Loucy (cell line): ENCODE data around the gene MSRB2.

Experiments used
- H2AFZ ChIP-seq: fragments of 200-600 bp; sonication (generic); 2 replicates; pipeline ENCODE4 v1.6.0; 2016; ENCODE audit warnings: antibody characterized with exemption, mild to moderate bottlenecking, low read length, moderate library complexity
- H3F3A ChIP-seq: fragments of 200-600 bp; 2 replicates; pipeline ENCODE4 v1.6.0; 2016; ENCODE audit warnings: antibody characterized with exemption, low read depth, mild to moderate bottlenecking
- H3K27me3 ChIP-seq: fragments of 200-600 bp; sonication (generic); 2 replicates; pipeline ENCODE4 v1.6.1; 2014; ENCODE audit warnings: low read length, mild to moderate bottlenecking; ENCODE audit not compliant: insufficient read depth, poor library complexity, severe bottlenecking
- H3K36me3 ChIP-seq: fragments of 200-600 bp; sonication (generic); 2 replicates; pipeline ENCODE4 v1.6.1; 2016; ENCODE audit warnings: low read length; ENCODE audit not compliant: insufficient read depth
- H3K4me1 ChIP-seq: fragments of 200-600 bp; sonication (generic); 2 replicates; pipeline ENCODE4 v1.5.1; 2014; ENCODE audit warnings: low read length, mild to moderate bottlenecking; ENCODE audit not compliant: insufficient read depth, poor library complexity, severe bottlenecking
- H3K4me2 ChIP-seq: fragments of 200-600 bp; sonication (generic); 2 replicates; pipeline ENCODE4 v1.6.0; 2014; ENCODE audit warnings: antibody characterized with exemption, low read length, low read depth, mild to moderate bottlenecking; ENCODE audit not compliant: poor library complexity, severe bottlenecking
- H3K4me3 ChIP-seq: fragments of 200-600 bp; sonication (generic); 2 replicates; pipeline ENCODE4 v1.5.1; 2014; ENCODE audit warnings: low read length, mild to moderate bottlenecking, mixed read lengths; ENCODE audit not compliant: poor library complexity, severe bottlenecking
- H3K79me2 ChIP-seq: fragments of 200-600 bp; sonication (generic); 2 replicates; pipeline ENCODE4 v1.6.1; 2014; ENCODE audit warnings: low read length; ENCODE audit not compliant: insufficient read depth
- H3K9ac ChIP-seq: fragments of 200-600 bp; sonication (generic); 2 replicates; pipeline ENCODE4 v1.6.0; 2014; ENCODE audit warnings: mild to moderate bottlenecking, low read depth, low read length, moderate library complexity; ENCODE audit not compliant: poor library complexity, severe bottlenecking
- H3K9me2 ChIP-seq: fragments of 200-600 bp; sonication (generic); replicated peaks from 2 replicates; pipeline ENCODE4 v1.6.1; 2016; ENCODE audit warnings: low read depth, low read length, mixed read lengths
- H3K9me3 ChIP-seq: fragments of 200-600 bp; sonication (generic); 2 replicates; pipeline ENCODE4 v1.6.1; 2014; ENCODE audit warnings: mild to moderate bottlenecking, antibody characterized with exemption, low read length, low read depth; ENCODE audit not compliant: insufficient read depth
- H4K20me1 ChIP-seq: fragments of 200-600 bp; sonication (generic); 2 replicates; pipeline ENCODE4 v1.6.0; 2014; ENCODE audit warnings: antibody characterized with exemption, low read length, mild to moderate bottlenecking; ENCODE audit not compliant: insufficient read depth, poor library complexity, severe bottlenecking
- EZH2phosphoT487 ChIP-seq: fragments of 200-600 bp; IDR thresholded peaks from 2 replicates; pipeline ENCODE4 v1.6.1; 2018; ENCODE audit warnings: antibody characterized with exemption, mild to moderate bottlenecking, moderate library complexity, borderline replicate concordance
- TF ChIP-seq, protein P1 (sequence below): fragments of 200-600 bp; sonication (generic); conservative IDR thresholded peaks from 2 replicates; pipeline ENCODE4 v1.5.1; 2014; ENCODE audit warnings: mild to moderate bottlenecking, antibody characterized with exemption, low read length

The MSRB2 gene

DNA sequence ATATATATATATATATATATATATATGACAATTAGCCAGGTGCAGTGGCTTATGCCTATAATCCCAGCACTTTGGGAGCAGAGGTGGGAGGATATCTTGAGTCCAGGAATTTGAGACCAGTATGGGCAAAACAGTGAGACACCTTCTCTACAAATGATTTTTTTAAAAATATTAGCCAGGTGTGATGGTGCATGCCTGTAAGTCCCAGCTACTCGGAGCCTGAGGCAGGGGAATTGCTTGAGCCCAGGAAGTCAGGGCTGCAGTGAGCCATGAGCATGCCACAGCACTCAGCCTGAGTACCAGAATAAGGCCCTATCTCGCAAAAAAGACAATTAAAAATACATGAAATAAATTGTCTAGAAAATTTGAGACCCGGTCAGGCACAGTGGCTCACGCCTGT is 47.2 kb upstream of the MSRB2 start:
- TF ChIP-seq, protein P1, sequence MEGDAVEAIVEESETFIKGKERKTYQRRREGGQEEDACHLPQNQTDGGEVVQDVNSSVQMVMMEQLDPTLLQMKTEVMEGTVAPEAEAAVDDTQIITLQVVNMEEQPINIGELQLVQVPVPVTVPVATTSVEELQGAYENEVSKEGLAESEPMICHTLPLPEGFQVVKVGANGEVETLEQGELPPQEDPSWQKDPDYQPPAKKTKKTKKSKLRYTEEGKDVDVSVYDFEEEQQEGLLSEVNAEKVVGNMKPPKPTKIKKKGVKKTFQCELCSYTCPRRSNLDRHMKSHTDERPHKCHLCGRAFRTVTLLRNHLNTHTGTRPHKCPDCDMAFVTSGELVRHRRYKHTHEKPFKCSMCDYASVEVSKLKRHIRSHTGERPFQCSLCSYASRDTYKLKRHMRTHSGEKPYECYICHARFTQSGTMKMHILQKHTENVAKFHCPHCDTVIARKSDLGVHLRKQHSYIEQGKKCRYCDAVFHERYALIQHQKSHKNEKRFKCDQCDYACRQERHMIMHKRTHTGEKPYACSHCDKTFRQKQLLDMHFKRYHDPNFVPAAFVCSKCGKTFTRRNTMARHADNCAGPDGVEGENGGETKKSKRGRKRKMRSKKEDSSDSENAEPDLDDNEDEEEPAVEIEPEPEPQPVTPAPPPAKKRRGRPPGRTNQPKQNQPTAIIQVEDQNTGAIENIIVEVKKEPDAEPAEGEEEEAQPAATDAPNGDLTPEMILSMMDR: no peak
- TF ChIP-seq EZH2phosphoT487: no peak
- Histone ChIP-seq H3K27me3 (no peaks in the 10 kb centered on the region), H3K4me1 (no peaks in the 10 kb centered on the region), H3K9ac (no peak overlapping the region), H3K9me3 (no peaks in the 10 kb centered on the region), H3K9me2 (no peaks in the 10 kb centered on the region), H3F3A (no peaks in the 10 kb centered on the region), H3K36me3 (no peaks in the 10 kb centered on the region), H3K79me2 (no peaks in the 10 kb centered on the region), H4K20me1 (no peaks in the 10 kb centered on the region), H2AFZ (no peak overlapping the region), H3K4me3 (no peak overlapping the region), H3K4me2 (no peak overlapping the region)

DNA sequence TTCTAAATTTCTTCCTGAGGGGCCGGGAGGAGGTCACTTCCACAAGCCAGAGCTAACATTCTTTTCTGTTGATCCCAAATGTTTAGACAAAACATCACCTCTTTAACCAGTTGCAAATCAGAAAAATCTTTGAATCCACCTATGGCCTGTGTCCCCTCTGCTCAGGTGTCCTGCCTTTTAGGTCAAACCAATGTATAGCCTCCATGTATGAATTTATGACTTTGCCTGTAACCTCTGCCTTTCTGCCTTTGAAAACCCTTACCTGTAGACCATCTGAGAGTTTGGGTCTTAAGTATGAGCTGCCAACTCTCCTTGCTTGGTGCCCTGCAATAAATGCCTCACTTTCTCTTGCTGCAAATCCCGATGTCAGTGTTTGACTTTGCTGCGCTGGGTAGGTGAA is 44.1 kb upstream of the MSRB2 start:
- Histone ChIP-seq H3K4me3 (no peak overlapping the region), H3K9me3 (no peaks in the 10 kb centered on the region), H3K9ac (no peak overlapping the region), H4K20me1 (no peaks in the 10 kb centered on the region), H3K9me2 (no peaks in the 10 kb centered on the region), H3F3A (no peaks in the 10 kb centered on the region), H3K4me1 (no peaks in the 10 kb centered on the region), H3K79me2 (no peaks in the 10 kb centered on the region), H2AFZ (no peak overlapping the region), H3K36me3 (no peaks in the 10 kb centered on the region), H3K4me2 (no peak overlapping the region), H3K27me3 (no peaks in the 10 kb centered on the region)
- TF ChIP-seq, protein P1: no peak
- no peak for TF ChIP-seq EZH2phosphoT487

DNA sequence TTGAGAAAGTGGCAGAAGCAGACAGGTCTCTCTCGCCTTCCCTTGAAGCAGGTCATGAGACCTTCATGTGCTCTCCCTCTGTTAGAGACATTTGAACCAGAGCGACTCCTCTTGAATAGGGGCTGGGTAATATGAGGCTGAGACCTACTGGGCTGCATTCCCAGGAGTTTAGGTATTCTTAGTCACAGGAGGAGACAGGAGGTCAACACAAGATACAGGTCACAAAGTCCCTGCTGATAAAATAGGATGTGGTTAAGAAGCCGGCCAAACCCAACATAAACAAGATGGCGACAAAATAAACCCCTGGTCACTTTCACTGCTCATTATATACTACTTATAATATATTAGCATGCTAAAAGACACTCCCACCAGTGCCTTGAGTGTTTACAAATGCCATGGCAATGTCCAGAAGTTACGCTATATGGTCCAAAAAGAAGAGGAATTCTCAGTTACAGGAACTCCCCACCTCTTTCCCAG is 43.5 kb upstream of the MSRB2 start:
- Histone ChIP-seq H3K9me3 (no peaks in the 10 kb centered on the region), H3K79me2 (no peaks in the 10 kb centered on the region), H2AFZ (no peak overlapping the region), H3K27me3 (no peaks in the 10 kb centered on the region), H3K4me3 (no peak overlapping the region), H3K36me3 (no peaks in the 10 kb centered on the region), H3F3A (no peaks in the 10 kb centered on the region), H3K9ac (no peak overlapping the region), H4K20me1 (no peaks in the 10 kb centered on the region), H3K4me1 (no peaks in the 10 kb centered on the region), H3K9me2 (no peaks in the 10 kb centered on the region), H3K4me2 (no peak overlapping the region)
- TF ChIP-seq EZH2phosphoT487: no peak
- TF ChIP-seq, protein P1: no peak
